ENCODE measurements around the gene RBBP8NL. TPM values are rescaled to one million over a fixed set of nuclear protein-coding genes. Genes with fewer than 3 reads are reported as not detected.

RBBP8NL gene
- total and polyA plus RNA-seq, 2 donors (not counting 3 experiments of a cell fraction or from before 2014, with no cell fraction given), result not detected

- no peak for TF ChIP-seq POLR2A (IDR thresholded peaks at IDR 0.05; ENCODE audit: low read depth, low read length)
- TF ChIP-seq JUN (IDR thresholded peaks at IDR 0.05; ENCODE audit: borderline replicate concordance, insufficient read depth, insufficient read length, low read depth), result no peak
- TF ChIP-seq POLR2AphosphoS5 (IDR thresholded peaks at IDR 0.05; ENCODE audit: insufficient read depth, low read depth, low read length), result no peak
- no peak for TF ChIP-seq FOS (IDR thresholded peaks at IDR 0.05; ENCODE audit: borderline replicate concordance, insufficient read depth, low read length)
- TF ChIP-seq GATA2 (IDR thresholded peaks at IDR 0.05; ENCODE audit: insufficient read depth, insufficient read length, low read depth, low read length), result no peak
- TF ChIP-seq MAX (IDR thresholded peaks at IDR 0.05; ENCODE audit: insufficient read depth, insufficient read length), result no peak
- TF ChIP-seq CTCF (IDR thresholded peaks at IDR 0.05; ENCODE audit: extremely low read depth in 1 of 2, insufficient read depth in 1 of 2, low read depth in 1 of 2, low read length in 2 of 2), result no peak
- no peak for TF ChIP-seq EZH2 (IDR thresholded peaks at IDR 0.05; ENCODE audit: borderline replicate concordance, low read depth, low read length, severe bottlenecking)
- TF ChIP-seq MYC (IDR thresholded peaks at IDR 0.05; ENCODE audit: low read depth, low read length), result no peak
- peaks cover 21% of the 10 kb centered on the region for H3K79me2 ChIP-seq (ENCODE audit: control insufficient read depth, insufficient read depth, low read length)
- intact Hi-C loops (cut with micrococcal nuclease) (loop anchor here (1.0 kb wide), 2 partner anchors 11 to 12 kb away; no protein-coding TSS in a partner anchor), dilution Hi-C loops (cut with MboI; ENCODE audit: extremely low pct_ligation_motif_present, low sequenced_read_pairs) (no loop called here)
- H3K36me3 ChIP-seq (ENCODE audit: control insufficient read depth in 2 of 2, extremely low read depth in 1 of 2, insufficient read depth in 2 of 2, low read length in 2 of 2), result no peaks in the 10 kb centered on the region
- BruUV-seq (replicated peaks), result no TSS peak
- H3K9me1 ChIP-seq (replicated peaks; ENCODE audit: control insufficient read depth, extremely low read depth, insufficient read depth, low read length), result no peaks in the 10 kb centered on the region
- no peaks in the 10 kb centered on the region for H3K9me3 ChIP-seq (replicated peaks; ENCODE audit: control insufficient read depth, insufficient read depth, low read length)
- no peaks in the 10 kb centered on the region for H4K20me1 ChIP-seq (replicated peaks; ENCODE audit: control insufficient read depth, extremely low read depth, insufficient read depth, low read length)
- CTCF ChIA-PET, result interaction anchor here (2.3 to 9.9 kb wide), 5 partner anchors 9 to 67 kb away, joined by 8 to 179 read pairs (median 13); partner anchors contain the start of gene ADRM1
- FAIRE-seq (no peak), DNase-seq (ENCODE audit: low read depth, low spot score) (no peak)
- peaks cover 28% of the 10 kb centered on the region for H3K4me1 ChIP-seq (ENCODE audit: control insufficient read depth, extremely low read depth, insufficient read depth, low read length)
- H3K9ac ChIP-seq (replicated peaks; ENCODE audit: extremely low read depth, insufficient read depth, low read length), result no peak overlapping the region
- no peak overlapping the region for H3K4me3 ChIP-seq (replicated peaks in 1 of 3; ENCODE audit: insufficient read depth in 1 of 3, low read depth in 1 of 3, low read length in 3 of 3)
- no peaks in the 10 kb centered on the region for H3K27me3 ChIP-seq (ENCODE audit: control insufficient read depth in 2 of 2, insufficient read depth in 2 of 2, low read length in 2 of 2)
- H2AFZ ChIP-seq (ENCODE audit: low read depth, low read length), result no peak overlapping the region
- POLR2A ChIA-PET, result no interaction called here
- no peak overlapping the region for H3K4me2 ChIP-seq (ENCODE audit: insufficient read depth, low read length)
- no peak overlapping the region for H3K27ac ChIP-seq (ENCODE audit: insufficient read depth, low read depth, low read length)
These were observed 57.6 kb downstream of the RBBP8NL start for GRCh38 chr20:62369815-62370114.
